H1 (cell line): ENCODE measurements around the gene RPS6KA5. TPM values are rescaled to one million over a fixed set of nuclear protein-coding genes. Genes with fewer than 3 reads are reported as not detected.
A peak's percentile ranks its signal among the peaks of the same experiment; 100 is the strongest.

Experiments
- PHF8 ChIP-seq: fragments of 200-600 bp; sonication (generic); conservative IDR thresholded peaks from 2 replicates; pipeline ENCODE4 v1.7.1; 2012; ENCODE audit warnings: low read depth, mild to moderate bottlenecking, inconsistent platforms, low read length, moderate library complexity
- polyA plus RNA-seq, 7 experiments: library from polyadenylated mRNA; depleted of rRNA in 3 of 7; stranded (reverse) in 5 of 7; unstranded in 2 of 7; fragments of >200 nt in 5 of 7; fragments of 200-250 nt in 2 of 7; gene quantifications; 1 replicate in 5 of 7; 2 replicates in 1 of 7; 4 replicates in 1 of 7; pipeline versions ENCODE4 v1.2.1 to v1.2.3, GENCODE V29; 2011 to 2013; ENCODE audit warnings: missing spikeins in 2 of 7, mixed read lengths in 2 of 7
- total RNA-seq: library from RNA; stranded (reverse); fragmentation: NEBNext Ultra II Directional; extraction: Animal tissue kit (Norgen Biotek cat#: 25700); gene quantifications from 2 replicates; pipeline ENCODE4 v1.2.1, GENCODE V29; 2021

Gene RPS6KA5
- total and polyA plus RNA-seq, 2 of the 8 experiments (the other 6 are each of a cell fraction or from before 2014, with no cell fraction given), result 0.85 to 3.1 TPM

DNA sequence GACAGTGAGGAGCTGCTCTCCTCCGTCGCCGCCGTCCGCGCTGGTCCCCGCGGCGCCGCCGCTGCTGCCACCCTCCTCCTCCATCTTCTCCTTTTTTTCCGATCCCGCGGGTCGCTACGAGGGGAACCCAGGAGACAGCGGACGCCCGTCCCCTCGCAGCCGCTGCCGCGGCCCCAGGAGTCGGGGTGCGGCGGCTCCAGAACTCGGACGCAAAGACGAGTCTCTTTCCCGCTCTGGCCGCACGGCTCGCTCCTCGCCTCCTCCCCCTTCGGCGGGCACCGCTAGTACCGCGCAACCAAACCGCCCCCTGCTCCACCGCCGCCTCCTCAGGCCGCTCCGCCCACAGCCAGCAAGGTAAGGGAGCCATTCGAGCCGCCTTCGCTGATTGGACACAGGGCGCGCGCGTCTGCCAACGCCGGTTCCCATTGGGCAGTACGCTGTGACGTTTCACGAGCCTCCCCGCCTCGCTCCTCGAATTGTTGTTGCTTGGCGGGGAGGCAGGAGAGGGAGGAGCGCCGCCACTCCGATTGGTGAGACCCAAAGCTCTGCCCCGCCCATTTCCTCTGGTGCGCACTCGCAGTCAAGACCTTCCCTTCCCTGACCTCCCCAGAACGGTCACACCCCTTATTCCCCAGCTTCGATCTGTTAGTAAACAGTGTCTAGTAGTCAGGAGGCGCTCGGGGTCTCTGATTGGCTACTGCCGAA lies at the start of gene RPS6KA5 (continued):
- TF ChIP-seq PHF8, result peak; percentile 96
